Mesothelial cell of epicardium (in vitro differentiated cells): Measurements from ENCODE around the gene LHFPL3. TPM values are rescaled to one million over a fixed set of nuclear protein-coding genes. Genes with fewer than 3 reads are reported as not detected.

Source experiments
- DNase-seq, 2 experiments: peaks; one replicate each; pipeline ENCODE4 v3.0.0; 2021; ENCODE audit warnings: low spot score in 2 of 2; ENCODE audit not compliant: unreplicated experiment in 2 of 2
- H3K27ac Mint-ChIP-seq: 2 replicates; pipeline ENCODE4 v1.8.0; 2021; ENCODE audit warnings: mixed read lengths
- H3K27me3 Mint-ChIP-seq: 2 replicates; pipeline ENCODE4 v1.8.0; 2021; ENCODE audit warnings: low read depth, mixed read lengths
- H3K36me3 Mint-ChIP-seq: 2 replicates; pipeline ENCODE4 v1.8.0; 2021; ENCODE audit warnings: mixed read lengths
- H3K4me1 Mint-ChIP-seq: 2 replicates; pipeline ENCODE4 v1.8.0; 2021; ENCODE audit warnings: mixed read lengths
- H3K4me3 Mint-ChIP-seq: 2 replicates; pipeline ENCODE4 v1.8.0; 2021; ENCODE audit warnings: mild to moderate bottlenecking, moderate library complexity, mixed read lengths
- H3K9me3 Mint-ChIP-seq: 2 replicates; pipeline ENCODE4 v1.8.0; 2021; ENCODE audit warnings: mixed read lengths
- CTCF ChIP-seq: fragments of 200-600 bp; sonication (generic); IDR thresholded peaks from one replicate; pipeline ENCODE4 v1.5.0; 2021; ENCODE audit warnings: antibody characterized with exemption; ENCODE audit not compliant: unreplicated experiment
- total RNA-seq: library from RNA; stranded (reverse); gene quantifications from 3 replicates; pipeline ENCODE4 v1.2.1, GENCODE V29; 2021

The LHFPL3 gene
- total RNA-seq, 1 donor from 2014 or later = not detected

- H3K27me3 Mint-ChIP-seq = peaks cover 44% of the 10 kb centered on the region
Measured at GRCh38 chr7:104773796-104774195, 445.4 kb downstream of the LHFPL3 start.

GRCh38 chr7:104775531-104775930 is 447.1 kb downstream of the LHFPL3 start:
- no peaks in the 10 kb centered on the region for H3K9me3 Mint-ChIP-seq
- no peaks in the 10 kb centered on the region for H3K36me3 Mint-ChIP-seq
- H3K4me1 Mint-ChIP-seq = peaks cover 10% of the 10 kb centered on the region
- peaks cover 32% of the 10 kb centered on the region for H3K27me3 Mint-ChIP-seq
- no peak for TF ChIP-seq CTCF
- H3K4me3 Mint-ChIP-seq = no peak overlapping the region
- no peak for DNase-seq
- no peak overlapping the region for H3K27ac Mint-ChIP-seq

More at GRCh38 chr7:104773796-104774195, 445.4 kb downstream of the LHFPL3 start:
- Mint-ChIP-seq H3K27ac (no peak overlapping the region), H3K9me3 (no peaks in the 10 kb centered on the region), H3K4me1 (peaks cover 10% of the 10 kb centered on the region), H3K36me3 (no peaks in the 10 kb centered on the region), H3K4me3 (no peak overlapping the region)
- no peak for TF ChIP-seq CTCF
- DNase-seq = no peak

- no peak for DNase-seq
Measured at GRCh38 chr7:104777301-104777800, 448.9 kb downstream of the LHFPL3 start.

GRCh38 chr7:104779888-104780287 is 451.5 kb downstream of the LHFPL3 start:
- Mint-ChIP-seq H3K36me3 (no peaks in the 10 kb centered on the region), H3K9me3 (no peaks in the 10 kb centered on the region), H3K27me3 (peaks cover 4% of the 10 kb centered on the region), H3K4me1 (peaks cover 10% of the 10 kb centered on the region), H3K4me3 (no peak overlapping the region), H3K27ac (no peak overlapping the region)
- DNase-seq = no peak
- TF ChIP-seq CTCF = no peak

More at GRCh38 chr7:104777301-104777800, 448.9 kb downstream of the LHFPL3 start:
- H3K4me1 Mint-ChIP-seq = peaks cover 10% of the 10 kb centered on the region
- TF ChIP-seq CTCF = no peak
- H3K36me3 Mint-ChIP-seq = no peaks in the 10 kb centered on the region
- peaks cover 18% of the 10 kb centered on the region for H3K27me3 Mint-ChIP-seq
- H3K27ac Mint-ChIP-seq = no peak overlapping the region
- no peak overlapping the region for H3K4me3 Mint-ChIP-seq
- H3K9me3 Mint-ChIP-seq = no peaks in the 10 kb centered on the region

- Mint-ChIP-seq H3K4me3 (no peak overlapping the region), H3K4me1 (no peaks in the 10 kb centered on the region)
- DNase-seq = no peak
Measured at GRCh38 chr7:104784686-104785085, 456.3 kb downstream of the LHFPL3 start.

More at GRCh38 chr7:104784686-104785085, 456.3 kb downstream of the LHFPL3 start:
- Mint-ChIP-seq H3K36me3 (no peaks in the 10 kb centered on the region), H3K27me3 (peaks cover 30% of the 10 kb centered on the region), H3K9me3 (no peaks in the 10 kb centered on the region), H3K27ac (no peak overlapping the region)
- no peak for TF ChIP-seq CTCF
